ENCODE results near the gene ERI3. TPM values are rescaled to one million over a fixed set of nuclear protein-coding genes. Genes with fewer than 3 reads are reported as not detected.
"Not testable (repeated sequence)": the region's sequence is repeated elsewhere in the genome, so short reads cannot be mapped to it uniquely, and the experiment has no call there.

ERI3 gene
- total RNA-seq, 1 donor from 2014 or later, result 30.4 TPM

- DNase-seq (ENCODE audit: low read depth in 2 of 2), result peak; percentile 43 to 69
Measured at GRCh38 chr1:44217809-44218410, 137.1 kb downstream of the ERI3 start.

GRCh38 chr1:44213222-44214112 lies 141.6 kb downstream of the ERI3 start, which contains the start of gene DMAP1:
Gene DMAP1, plus strand, starts transcription at chr1:44213471. Its CDS starts 283 bp downstream, at chr1:44213754.
- DNase-seq (ENCODE audit: low read depth in 2 of 2), result peak; percentile 76 to 85

DNA sequence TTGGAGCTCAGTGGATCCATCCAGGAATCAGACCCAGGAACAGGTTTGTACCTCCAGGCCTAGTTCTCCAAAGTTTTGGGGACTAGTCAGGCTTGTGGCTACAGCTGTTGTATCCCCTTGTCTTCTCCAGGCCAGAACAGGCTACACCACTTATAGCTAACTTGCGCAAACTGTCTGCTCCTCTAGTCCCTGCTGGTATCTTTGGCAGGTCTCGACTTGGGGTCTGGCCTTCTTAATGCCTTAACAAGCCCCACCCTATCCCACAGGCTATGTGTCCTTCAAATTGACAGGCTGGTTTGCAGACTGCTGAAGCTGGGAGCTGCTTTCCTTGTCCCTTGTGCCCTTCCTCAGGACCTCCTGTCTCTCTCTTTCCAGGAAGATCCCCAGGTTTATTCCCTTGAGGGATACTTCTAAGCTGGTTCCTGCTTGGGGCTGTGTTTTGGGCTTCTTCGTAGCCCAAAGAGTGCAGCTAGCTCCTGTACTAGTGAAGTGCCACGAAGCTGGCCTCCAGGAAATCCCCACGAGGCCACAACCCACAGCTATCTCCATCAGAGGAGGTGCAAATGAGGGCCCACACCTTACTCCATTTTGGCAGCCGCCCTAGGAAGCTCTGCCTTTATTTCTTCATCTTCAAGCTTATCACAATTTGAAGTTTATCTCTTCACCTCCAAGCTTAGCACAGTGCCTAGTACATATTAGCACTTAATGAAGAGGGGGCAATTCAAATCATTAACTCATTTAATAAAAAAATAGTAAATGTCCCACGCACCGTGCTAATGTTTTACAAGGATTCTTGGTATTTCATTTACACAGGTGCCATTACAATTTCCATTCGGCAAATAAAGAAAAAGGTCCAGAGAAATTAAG lies 142.5 kb downstream of the ERI3 start:
- no peak for DNase-seq (ENCODE audit: low read depth in 2 of 2)

DNA sequence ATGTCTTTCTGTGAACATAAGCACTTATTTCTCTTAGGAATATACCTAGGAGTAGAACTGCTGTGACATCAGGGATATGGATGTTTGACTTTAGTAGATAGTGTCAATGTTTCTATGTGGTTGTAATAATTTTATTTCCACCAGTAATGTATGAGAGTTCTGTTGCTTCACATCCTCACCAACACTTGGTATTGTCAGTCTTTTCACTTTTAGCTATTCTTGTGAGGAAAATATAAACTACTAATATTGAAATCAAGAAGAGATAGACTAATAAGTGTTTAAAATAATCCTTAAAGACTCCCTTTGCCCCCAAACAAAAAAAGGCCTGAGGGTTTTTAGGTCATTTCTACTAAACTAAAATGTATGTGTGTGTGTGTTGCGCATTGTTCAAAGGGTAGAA lies 144.5 kb downstream of the ERI3 start:
- DNase-seq (ENCODE audit: low read depth in 2 of 2), result no peak

GRCh38 chr1:44208226-44208625 lies 146.8 kb downstream of the ERI3 start:
- DNase-seq (ENCODE audit: low read depth in 2 of 2), result no peak

GRCh38 chr1:44206545-44206944 lies 148.5 kb downstream of the ERI3 start:
- not testable (repeated sequence) for DNase-seq (ENCODE audit: low read depth in 2 of 2)

- DNase-seq (ENCODE audit: low read depth in 2 of 2), result no peak
Measured at GRCh38 chr1:44200336-44200735, 154.7 kb downstream of the ERI3 start.

GRCh38 chr1:44174630-44175029 lies 180.4 kb downstream of the ERI3 start:
- no peak for DNase-seq (ENCODE audit: low read depth in 2 of 2)

Other genes with a start within 250 kb of the ERI3 start
- gene KLF17, start 236.4 kb downstream of the ERI3 start, total RNA-seq, result not detected in 2 replicates
- not detected in 2 replicates for gene KLF18, start 213.6 kb downstream of the ERI3 start, total RNA-seq
- gene DMAP1, start 141.8 kb downstream of the ERI3 start, total RNA-seq, result 11.4 and 16.8 TPM in 2 replicates
- gene RNF220, start 50.0 kb upstream of the ERI3 start, total RNA-seq, result 45.6 and 68.0 TPM in 2 replicates